Esophagus muscularis mucosa (tissue), 4 donors: ENCODE measurements around the gene SORCS2.

ENCODE experiments used
- CTCF ChIP-seq, 3 experiments: fragments of 200-600 bp in 2 of 3; fragments of 450-650 bp in 1 of 3; sonication (generic) in 2 of 3; IDR thresholded peaks; one replicate each; pipeline ENCODE4 v1.5.1; 2017 to 2019; ENCODE audit warnings: antibody characterized with exemption in 3 of 3, mild to moderate bottlenecking in 2 of 3, moderate library complexity in 1 of 3
- EP300 ChIP-seq: sonication (generic); formaldehyde crosslinking; IDR thresholded peaks from one replicate; pipeline ENCODE4 v1.6.1; 2017; ENCODE audit warnings: antibody characterized with exemption
- POLR2A ChIP-seq: fragments of 450-650 bp; IDR thresholded peaks from one replicate; pipeline ENCODE4 v1.6.1; 2017; ENCODE audit warnings: antibody characterized with exemption, moderate library complexity, mild to moderate bottlenecking, low read depth
- POLR2AphosphoS5 ChIP-seq, 2 donors: sonication (generic); formaldehyde crosslinking; IDR thresholded peaks; one replicate each; pipeline ENCODE4 v1.6.1; 2017; ENCODE audit warnings: antibody characterized with exemption in 2 of 2

- no peak for TF ChIP-seq CTCF (IDR thresholded peaks at IDR 0.05)
- TF ChIP-seq EP300 = no peak
- no peak for TF ChIP-seq POLR2A
- TF ChIP-seq POLR2AphosphoS5 (IDR thresholded peaks at IDR 0.05) = no peak
Observed at GRCh38 chr4:7524843-7525242, 332.5 kb downstream of the SORCS2 start.
